IMR-90 (cell line): ENCODE results near the gene SS18. TPM values are rescaled to one million over a fixed set of nuclear protein-coding genes. Genes with fewer than 3 reads are reported as not detected.
"Not testable (repeated sequence)": the region's sequence is repeated elsewhere in the genome, so short reads cannot be mapped to it uniquely, and the experiment has no call there.

Experiments
- ATAC-seq: fragments of 200-7000 bp; cut with Tn5 transposase; 2 replicates; pipeline ENCODE4 v1.9.1; 2020; ENCODE audit warnings: low read depth, mild to moderate bottlenecking, moderate library complexity
- BruUV-seq: library from RNA; stranded (reverse); fragments of 400-500 nt; replicated peaks from 2 replicates; lab custom pipeline; 2021; lab: Mats Ljungman, UMichigan
- CTCF ChIA-PET: fragments of 300-600 bp; formaldehyde crosslinking; extraction: SDS; loops from one replicate; lab custom pipeline; 2021; ENCODE audit warnings: antibody characterized with exemption; lab: Yijun Ruan, JAX
- POLR2A ChIA-PET: fragments of 300-600 bp; sonication (Branson Sonifier 250); formaldehyde crosslinking; loops from one replicate; lab custom pipeline; 2022; ENCODE audit warnings: antibody characterized with exemption; ENCODE audit not compliant: unreplicated experiment; lab: Charles Lee
- DNase-seq: peaks from one replicate; pipeline ENCODE4 v3.0.0; 2013
- H2AFZ ChIP-seq: replicated peaks from 2 replicates; pipeline ENCODE3; 2013; ENCODE audit warnings: low read length, mild to moderate bottlenecking; ENCODE audit not compliant: poor library complexity
- H2AK5ac ChIP-seq: 2 replicates; pipeline ENCODE4 v1.6.1; 2013; ENCODE audit warnings: low read depth, low read length, inconsistent platforms
- H2AK9ac ChIP-seq: replicated peaks from 2 replicates; pipeline ENCODE3; 2013; ENCODE audit warnings: mild to moderate bottlenecking, low read depth, low read length, moderate library complexity; ENCODE audit not compliant: poor library complexity
- H2BK120ac ChIP-seq: 2 replicates; pipeline ENCODE4 v1.6.1; 2013; ENCODE audit warnings: low read depth, low read length, inconsistent platforms
- H2BK15ac ChIP-seq: 3 replicates; pipeline ENCODE4 v1.6.1; 2013; ENCODE audit warnings: low read depth, low read length, inconsistent platforms
- H2BK20ac ChIP-seq: 2 replicates; pipeline ENCODE4 v1.6.1; 2013; ENCODE audit warnings: low read depth, mild to moderate bottlenecking, inconsistent platforms, low read length, moderate library complexity
- H2BK5ac ChIP-seq: 2 replicates; pipeline ENCODE4 v1.6.1; 2013; ENCODE audit warnings: mild to moderate bottlenecking, low read depth, low read length, inconsistent platforms; ENCODE audit not compliant: poor library complexity, severe bottlenecking
- H3K14ac ChIP-seq: replicated peaks from 2 replicates; pipeline ENCODE4 v1.6.1; 2013; ENCODE audit warnings: low read depth, low read length, inconsistent platforms
- H3K18ac ChIP-seq: 2 replicates; pipeline ENCODE4 v1.6.1; 2013; ENCODE audit warnings: low read depth, low read length, control low read depth
- H3K23ac ChIP-seq: 2 replicates; pipeline ENCODE4 v1.6.1; 2013; ENCODE audit warnings: low read depth, low read length, inconsistent platforms
- H3K27ac ChIP-seq: 2 replicates; pipeline ENCODE4 v1.5.1; 2013; ENCODE audit warnings: mild to moderate bottlenecking, control low read depth, low read length; ENCODE audit not compliant: insufficient read depth
- H3K27me3 ChIP-seq: 2 replicates; pipeline ENCODE4 v1.6.1; 2013; ENCODE audit warnings: low read length; ENCODE audit not compliant: control insufficient read depth, insufficient read depth
- H3K36me3 ChIP-seq: 2 replicates; pipeline ENCODE4 v1.6.1; 2013; ENCODE audit warnings: low read length, mixed read lengths; ENCODE audit not compliant: control insufficient read depth, insufficient read depth
- H3K4ac ChIP-seq: 2 replicates; pipeline ENCODE4 v1.6.1; 2013; ENCODE audit warnings: low read depth, low read length, inconsistent platforms
- H3K4me1 ChIP-seq: 2 replicates; pipeline ENCODE4 v1.6.1; 2013; ENCODE audit warnings: low read length, mixed read lengths; ENCODE audit not compliant: control insufficient read depth, insufficient read depth
- H3K4me2 ChIP-seq: 2 replicates; pipeline ENCODE4 v1.6.1; 2013; ENCODE audit warnings: low read depth, mild to moderate bottlenecking, control low read depth, low read length, moderate library complexity
- H3K4me3 ChIP-seq: 2 replicates; pipeline ENCODE4 v1.5.1; 2013; ENCODE audit warnings: low read depth, mild to moderate bottlenecking, control low read depth, low read length, moderate library complexity; ENCODE audit not compliant: insufficient read depth
- H3K56ac ChIP-seq: 2 replicates; pipeline ENCODE4 v1.6.1; 2013; ENCODE audit warnings: low read length, inconsistent platforms; ENCODE audit not compliant: insufficient read depth; ENCODE audit errors: extremely low read depth
- H3K79me1 ChIP-seq, 2 experiments: 2 replicates each; pipeline ENCODE4 v1.6.1; 2013; ENCODE audit warnings: low read length in 2 of 2, inconsistent platforms in 1 of 2, low read depth in 1 of 2
- H3K9ac ChIP-seq: 2 replicates; pipeline ENCODE4 v1.6.1; 2013; ENCODE audit warnings: low read depth, low read length, control low read depth
- H3K9me1 ChIP-seq: 2 replicates; pipeline ENCODE4 v1.6.1; 2013; ENCODE audit warnings: low read length, inconsistent platforms; ENCODE audit not compliant: insufficient read depth
- H3K9me3 ChIP-seq: 2 replicates; pipeline ENCODE4 v1.6.1; 2013; ENCODE audit warnings: low read length; ENCODE audit not compliant: control insufficient read depth, insufficient read depth
- H4K20me1 ChIP-seq: 2 replicates; pipeline ENCODE4 v1.6.1; 2013; ENCODE audit warnings: low read length, inconsistent platforms; ENCODE audit not compliant: insufficient read depth
- H4K5ac ChIP-seq: 2 replicates; pipeline ENCODE4 v1.6.1; 2013; ENCODE audit warnings: mild to moderate bottlenecking, low read depth, low read length, control low read depth
- H4K8ac ChIP-seq, 2 experiments: 2 replicates each; pipeline ENCODE4 v1.6.1; 2013; ENCODE audit warnings: low read depth in 2 of 2, low read length in 2 of 2, control low read depth in 1 of 2, inconsistent platforms in 1 of 2
- H4K91ac ChIP-seq: 2 replicates; pipeline ENCODE4 v1.6.1; 2013; ENCODE audit warnings: low read depth, low read length, inconsistent platforms; ENCODE audit not compliant: insufficient read depth
- WGBS, 2 experiments: methylation state at CpG; one replicate each; pipeline versions ENCODE4 v1.1.5 to v1.1.7; 2013; ENCODE audit warnings: missing lambda C conversion rate in 2 of 2; ENCODE audit not compliant: insufficient read length in 1 of 2; ENCODE audit errors: extremely low coverage in 2 of 2; 5-methylcytosine and 5-hydroxymethylcytosine counted together
- dilution Hi-C: fragments of 300-500 bp; cut with HindIII; formaldehyde crosslinking; loops from one replicate; pipeline ENCODE4 v1.14.3; 2018; ENCODE audit warnings: low sequenced_read_pairs; ENCODE audit not compliant: unreplicated experiment
- in situ Hi-C: fragments of 300-500 bp; cut with MboI; formaldehyde crosslinking; loops from 3 replicates; pipeline ENCODE4 v1.14.3; 2019; ENCODE audit warnings: low sequenced_read_pairs, inconsistent platforms, mixed read lengths
- intact Hi-C: fragments of 100-400 bp; cut with micrococcal nuclease; formaldehyde crosslinking; loops from 2 replicates; pipeline ENCODE4 v1.10.0; 2022
- polyA plus RNA-seq, 3 experiments: library from polyadenylated mRNA; depleted of rRNA; stranded (reverse); fragments of >200 nt; gene quantifications; 2 replicates each; pipeline ENCODE4 v1.2.3, GENCODE V29; 2012; ENCODE audit warnings: low replicate concordance in 1 of 3
- total RNA-seq: library from RNA; depleted of rRNA; stranded (reverse); fragments of >200 nt; gene quantifications from 2 replicates; pipeline ENCODE4 v1.2.3, GENCODE V29; 2012

Gene SS18
- total and polyA plus RNA-seq, 2 of the 4 experiments (the other 2 are of a cell fraction), result 112 to 242 TPM

DNA sequence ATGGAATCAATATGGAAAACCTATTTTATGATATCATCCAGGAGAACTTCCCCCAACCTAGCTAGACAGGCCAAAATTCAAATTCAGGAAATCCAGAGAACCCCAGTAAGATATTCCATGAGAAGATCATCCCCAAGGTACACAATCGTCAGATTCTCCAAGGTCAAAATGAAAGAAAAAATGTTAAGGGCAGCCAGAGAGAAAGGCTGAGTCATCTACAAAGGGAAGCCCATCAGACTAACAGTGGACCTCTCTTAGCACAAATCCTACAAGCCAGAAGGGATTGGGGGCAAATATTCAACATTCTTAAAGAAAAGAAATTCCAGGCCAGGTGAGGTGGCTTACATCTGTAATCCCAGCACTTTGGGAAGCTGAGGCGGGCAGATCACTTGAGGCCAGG lies 31.6 kb upstream of the SS18 start:
- dilution Hi-C loops, H3K4me3 ChIP-seq, DNase-seq, H3K4me1 ChIP-seq, H2AK5ac ChIP-seq, in situ Hi-C loops, H3K4ac ChIP-seq, BruUV-seq, H2AFZ ChIP-seq, H3K23ac ChIP-seq, H2BK15ac ChIP-seq, H3K56ac ChIP-seq, H3K4me2 ChIP-seq, POLR2A ChIA-PET, H4K5ac ChIP-seq, H2BK120ac ChIP-seq, H3K14ac ChIP-seq, H4K91ac ChIP-seq, H4K20me1 ChIP-seq, H3K27ac ChIP-seq, H3K36me3 ChIP-seq, H3K27me3 ChIP-seq, H3K9me3 ChIP-seq, H2AK9ac ChIP-seq, H2BK20ac ChIP-seq, H3K79me1 ChIP-seq, H3K18ac ChIP-seq, H3K9ac ChIP-seq, H2BK5ac ChIP-seq, ATAC-seq, H3K9me1 ChIP-seq, H4K8ac ChIP-seq: not testable (repeated sequence)
- intact Hi-C loops, result loop anchor here (10.0 kb wide), 1 partner anchor 197 kb away; no protein-coding TSS in a partner anchor
- WGBS, 2 experiments, result no CpG with 5 or more reads among the region's 2 CpGs
- CTCF ChIA-PET, result interaction anchor here (0.6 kb wide), 1 partner anchor 11 kb away, joined by 3 read pairs; no protein-coding TSS in a partner anchor
